Thoracic aorta (tissue), 2 donors: ENCODE measurements around the gene FOXA3. TPM values are rescaled to one million over a fixed set of nuclear protein-coding genes. Genes with fewer than 3 reads are reported as not detected.
A peak's percentile ranks its signal among the peaks of the same experiment; 100 is the strongest.
"Not testable (repeated sequence)": the region's sequence is repeated elsewhere in the genome, so short reads cannot be mapped to it uniquely, and the experiment has no call there.

Experiments
- ATAC-seq: fragments of 150-250 bp; one replicate; pipeline ENCODE4 v1.8.0; 2017; ENCODE audit warnings: low read depth; ENCODE audit not compliant: insufficient number of reproducible peaks, low FRiP score
- DNase-seq: peaks from one replicate; pipeline ENCODE4 v3.0.0-alpha.2; 2020; ENCODE audit warnings: low spot score
- H3K27ac ChIP-seq, 2 donors: fragments of 200-600 bp; sonication (generic); 1 replicate in 1 of 2; 2 replicates in 1 of 2; pipeline ENCODE4 v1.5.1; 2016; ENCODE audit warnings: mild to moderate bottlenecking in 2 of 2, moderate library complexity in 2 of 2
- H3K27me3 ChIP-seq: fragments of 200-600 bp; sonication (generic); replicated peaks from 2 replicates; pipeline ENCODE4 v1.6.0; 2016; ENCODE audit warnings: mild to moderate bottlenecking; ENCODE audit not compliant: insufficient read depth
- H3K36me3 ChIP-seq: fragments of 200-600 bp; sonication (generic); one replicate; pipeline ENCODE4 v1.5.1; 2016
- H3K4me1 ChIP-seq, 2 donors: fragments of 200-600 bp; sonication (generic); 1 replicate in 1 of 2; 2 replicates in 1 of 2; pipeline versions ENCODE4 v1.5.1 to v1.6.0; 2016; ENCODE audit warnings: low read depth in 2 of 2, mild to moderate bottlenecking in 1 of 2; ENCODE audit not compliant: control insufficient read depth in 1 of 2
- H3K4me3 ChIP-seq: fragments of 200-600 bp; sonication (generic); 2 replicates; pipeline ENCODE4 v1.5.1; 2016; ENCODE audit warnings: mild to moderate bottlenecking
- H3K9me3 ChIP-seq: fragments of 200-600 bp; sonication (generic); 2 replicates; pipeline ENCODE4 v1.5.1; 2016
- CTCF ChIP-seq: fragments of 200-600 bp; sonication (generic); IDR thresholded peaks from one replicate; pipeline ENCODE4 v1.5.1; 2019; ENCODE audit warnings: antibody characterized with exemption
- total RNA-seq, 2 donors: library from RNA; depleted of rRNA; stranded (reverse); fragments of >200 nt; gene quantifications; one replicate each; pipeline versions ENCODE4 v1.1.0 to v1.2.3, GENCODE V29; 2016

Gene FOXA3
- total RNA-seq, 2 donors from 2014 or later: not detected

- H3K27ac ChIP-seq: peak overlapping the region; percentile 83 to 85
- H3K27me3 ChIP-seq: no peaks in the 10 kb centered on the region
- no peaks in the 10 kb centered on the region for H3K9me3 ChIP-seq
- peak overlapping the region; percentile 93 for H3K4me3 ChIP-seq
- peaks cover 27 to 37% of the 10 kb centered on the region in 2 donors for H3K4me1 ChIP-seq
- no peak for TF ChIP-seq CTCF
- ATAC-seq (peak; percentile 58), DNase-seq (peak; percentile 73)
- peaks cover 10% of the 10 kb centered on the region for H3K36me3 ChIP-seq
Observed at GRCh38 chr19:45886427-45887199, 22.5 kb downstream of the FOXA3 start.

- Histone ChIP-seq H3K9me3 (no peaks in the 10 kb centered on the region), H3K4me1 (peaks cover 27 to 37% of the 10 kb centered on the region in 2 donors), H3K36me3 (peaks cover 10% of the 10 kb centered on the region), H3K27me3 (no peaks in the 10 kb centered on the region), H3K27ac (peak overlapping the region; percentile 83 to 85), H3K4me3 (peak overlapping the region; percentile 93)
- TF ChIP-seq CTCF: no peak
- no peak for ATAC-seq
- DNase-seq: no peak
Observed at GRCh38 chr19:45887200-45887710, 23.1 kb downstream of the FOXA3 start.

GRCh38 chr19:45889210-45889885 lies 25.2 kb downstream of the FOXA3 start:
- peaks cover 3% of the 10 kb centered on the region for H3K36me3 ChIP-seq
- no peak overlapping the region for H3K27ac ChIP-seq
- H3K9me3 ChIP-seq: no peaks in the 10 kb centered on the region
- H3K4me3 ChIP-seq: no peak overlapping the region
- DNase-seq (no peak), ATAC-seq (no peak)
- no peaks in the 10 kb centered on the region for H3K27me3 ChIP-seq
- H3K4me1 ChIP-seq: peaks cover 11 to 18% of the 10 kb centered on the region in 2 donors
- TF ChIP-seq CTCF: no peak

- no peak for TF ChIP-seq CTCF
- no peak for DNase-seq
- Histone ChIP-seq H3K36me3 (no peaks in the 10 kb centered on the region), H3K27me3 (no peaks in the 10 kb centered on the region), H3K4me1 (peaks cover 0 to 6% of the 10 kb centered on the region in 2 donors), H3K4me3 (no peak overlapping the region), H3K9me3 (no peaks in the 10 kb centered on the region), H3K27ac (no peak overlapping the region)
- no peak for ATAC-seq
Observed at GRCh38 chr19:45890877-45891276, 26.8 kb downstream of the FOXA3 start.

GRCh38 chr19:45895519-45895972 lies 31.4 kb downstream of the FOXA3 start:
- Histone ChIP-seq H3K4me1 (peaks cover 0 to 4% of the 10 kb centered on the region in 2 donors), H3K4me3 (no peak overlapping the region), H3K9me3 (no peaks in the 10 kb centered on the region), H3K36me3 (peaks cover 13% of the 10 kb centered on the region), H3K27ac (no peak overlapping the region), H3K27me3 (no peaks in the 10 kb centered on the region)
- no peak for ATAC-seq
- no peak for TF ChIP-seq CTCF
- no peak for DNase-seq

GRCh38 chr19:45895983-45896599 lies 32.0 kb downstream of the FOXA3 start:
- DNase-seq, H3K27ac ChIP-seq: not testable (repeated sequence)
- H3K36me3 ChIP-seq: peaks cover 13% of the 10 kb centered on the region

More at GRCh38 chr19:45895983-45896599, 32.0 kb downstream of the FOXA3 start:
- H3K9me3 ChIP-seq, H3K4me3 ChIP-seq, ATAC-seq, H3K4me1 ChIP-seq, H3K27me3 ChIP-seq: not testable (repeated sequence)
